Mesendoderm (in vitro differentiated cells): ENCODE data around the gene ZBTB7C.

Experiments used
- DNase-seq: peaks from one replicate; pipeline ENCODE4 v3.0.0; 2013
- H2AK5ac ChIP-seq: 2 replicates; pipeline ENCODE4 v1.6.1; 2013; ENCODE audit warnings: low read length, inconsistent platforms
- H2BK120ac ChIP-seq: 2 replicates; pipeline ENCODE4 v1.6.1; 2013; ENCODE audit warnings: low read depth, mild to moderate bottlenecking, low read length, moderate library complexity, mixed read lengths
- H2BK15ac ChIP-seq: replicated peaks from 2 replicates; pipeline ENCODE4 v1.6.1; 2013; ENCODE audit warnings: low read depth, mild to moderate bottlenecking, moderate library complexity
- H2BK5ac ChIP-seq: 2 replicates; pipeline ENCODE4 v1.6.1; 2013; ENCODE audit warnings: low read length, inconsistent platforms
- H3K18ac ChIP-seq: 2 replicates; pipeline ENCODE4 v1.6.1; 2013; ENCODE audit warnings: mild to moderate bottlenecking, low read length, mixed read lengths
- H3K23ac ChIP-seq: one replicate; pipeline ENCODE4 v1.6.1; 2013; ENCODE audit warnings: low read length
- H3K27ac ChIP-seq: 2 replicates; pipeline ENCODE4 v1.5.1; 2013; ENCODE audit warnings: low read depth, mild to moderate bottlenecking, inconsistent platforms, low read length, moderate library complexity
- H3K27me3 ChIP-seq: 2 replicates; pipeline ENCODE4 v1.6.1; 2013; ENCODE audit warnings: low read length, control low read depth, mild to moderate bottlenecking, inconsistent platforms; ENCODE audit not compliant: insufficient read depth, poor library complexity
- H3K36me3 ChIP-seq: 2 replicates; pipeline ENCODE4 v1.6.1; 2013; ENCODE audit warnings: low read length, inconsistent platforms; ENCODE audit not compliant: control insufficient read depth, insufficient read depth
- H3K4ac ChIP-seq: one replicate; pipeline ENCODE4 v1.6.1; 2013; ENCODE audit warnings: low read depth, mild to moderate bottlenecking, low read length, moderate library complexity
- H3K4me1 ChIP-seq: 2 replicates; pipeline ENCODE4 v1.6.1; 2013; ENCODE audit warnings: low read depth, low read length, inconsistent platforms; ENCODE audit not compliant: control insufficient read depth
- H3K4me2 ChIP-seq: 2 replicates; pipeline ENCODE4 v1.6.1; 2013; ENCODE audit warnings: low read length
- H3K4me3 ChIP-seq: 2 replicates; pipeline ENCODE4 v1.5.1; 2013; ENCODE audit warnings: mild to moderate bottlenecking, low read length
- H3K56ac ChIP-seq: one replicate; pipeline ENCODE4 v1.6.1; 2013; ENCODE audit warnings: low read length
- H3K79me1 ChIP-seq: 2 replicates; pipeline ENCODE4 v1.6.1; 2013; ENCODE audit warnings: low read length, inconsistent platforms
- H3K79me2 ChIP-seq: 2 replicates; pipeline ENCODE4 v1.6.1; 2013; ENCODE audit warnings: mild to moderate bottlenecking, low read length; ENCODE audit not compliant: control insufficient read depth, insufficient read depth
- H3K9ac ChIP-seq: 2 replicates; pipeline ENCODE4 v1.6.1; 2013; ENCODE audit warnings: low read length, inconsistent platforms
- H4K5ac ChIP-seq: one replicate; pipeline ENCODE4 v1.6.1; 2013; ENCODE audit warnings: low read length
- H4K8ac ChIP-seq: one replicate; pipeline ENCODE4 v1.6.1; 2013; ENCODE audit warnings: low read depth, mild to moderate bottlenecking, control low read depth, low read length, moderate library complexity
- WGBS: extraction: QIAGEN DNeasy Blood & Tissue Kit; methylation state at CpG from one replicate; pipeline ENCODE4 v1.1.7; 2013; ENCODE audit warnings: low lambda C conversion rate, missing lambda C conversion rate; ENCODE audit not compliant: insufficient coverage; ENCODE audit errors: extremely low coverage; 5-methylcytosine and 5-hydroxymethylcytosine counted together

The ZBTB7C gene

GRCh38 chr18:48228841-48229240, 180.3 kb downstream of the ZBTB7C start:
- no peaks in the 10 kb centered on the region for H3K27me3 ChIP-seq
- H3K4me1 ChIP-seq = no peaks in the 10 kb centered on the region
- H4K8ac ChIP-seq = no peak overlapping the region
- no peak for DNase-seq
- no peaks in the 10 kb centered on the region for H3K36me3 ChIP-seq
- no peak overlapping the region for H3K56ac ChIP-seq
- H3K18ac ChIP-seq = no peak overlapping the region
- H3K9ac ChIP-seq = no peak overlapping the region
- WGBS = no CpG with 5 or more reads among the region's 10 CpGs
- H3K27ac ChIP-seq = no peak overlapping the region
- no peak overlapping the region for H2BK120ac ChIP-seq
- no peak overlapping the region for H2BK15ac ChIP-seq
- no peak overlapping the region for H3K4me2 ChIP-seq
- H3K4ac ChIP-seq = no peak overlapping the region
- H3K79me1 ChIP-seq = no peaks in the 10 kb centered on the region
- no peak overlapping the region for H3K23ac ChIP-seq
- H2BK5ac ChIP-seq = no peak overlapping the region
- H2AK5ac ChIP-seq = no peak overlapping the region
- H3K4me3 ChIP-seq = no peak overlapping the region
- H3K79me2 ChIP-seq = no peaks in the 10 kb centered on the region
- H4K5ac ChIP-seq = no peak overlapping the region

GRCh38 chr18:48228301-48228715, 180.9 kb downstream of the ZBTB7C start:
- Histone ChIP-seq H3K23ac (no peak overlapping the region), H3K79me2 (no peaks in the 10 kb centered on the region), H3K9ac (no peak overlapping the region), H3K56ac (no peak overlapping the region), H3K4ac (no peak overlapping the region), H4K5ac (no peak overlapping the region), H2AK5ac (no peak overlapping the region), H2BK15ac (no peak overlapping the region), H3K79me1 (no peaks in the 10 kb centered on the region), H4K8ac (no peak overlapping the region), H3K4me2 (no peak overlapping the region), H2BK5ac (no peak overlapping the region), H3K4me3 (no peak overlapping the region), H3K18ac (no peak overlapping the region), H3K36me3 (no peaks in the 10 kb centered on the region), H3K4me1 (no peaks in the 10 kb centered on the region), H3K27ac (no peak overlapping the region), H2BK120ac (no peak overlapping the region), H3K27me3 (no peaks in the 10 kb centered on the region)
- no peak for DNase-seq
- WGBS = no CpG with 5 or more reads among the region's 2 CpGs

- H2AK5ac ChIP-seq = no peak overlapping the region
- no peak overlapping the region for H3K23ac ChIP-seq
- H3K4me1 ChIP-seq = no peaks in the 10 kb centered on the region
- H3K79me1 ChIP-seq = no peaks in the 10 kb centered on the region
- no peak overlapping the region for H3K4me3 ChIP-seq
- no peak overlapping the region for H2BK15ac ChIP-seq
- no peaks in the 10 kb centered on the region for H3K27me3 ChIP-seq
- H3K4ac ChIP-seq = no peak overlapping the region
- H3K79me2 ChIP-seq = no peaks in the 10 kb centered on the region
- no CpG with 5 or more reads among the region's 6 CpGs for WGBS
- H3K56ac ChIP-seq = no peak overlapping the region
- no peak overlapping the region for H3K4me2 ChIP-seq
- H3K18ac ChIP-seq = no peak overlapping the region
- H4K5ac ChIP-seq = no peak overlapping the region
- H2BK5ac ChIP-seq = no peak overlapping the region
- DNase-seq = no peak
- H3K36me3 ChIP-seq = no peaks in the 10 kb centered on the region
- no peak overlapping the region for H2BK120ac ChIP-seq
- H3K27ac ChIP-seq = no peak overlapping the region
- H4K8ac ChIP-seq = no peak overlapping the region
- H3K9ac ChIP-seq = no peak overlapping the region
Observed at GRCh38 chr18:48227206-48227605, 182.0 kb downstream of the ZBTB7C start.

DNA sequence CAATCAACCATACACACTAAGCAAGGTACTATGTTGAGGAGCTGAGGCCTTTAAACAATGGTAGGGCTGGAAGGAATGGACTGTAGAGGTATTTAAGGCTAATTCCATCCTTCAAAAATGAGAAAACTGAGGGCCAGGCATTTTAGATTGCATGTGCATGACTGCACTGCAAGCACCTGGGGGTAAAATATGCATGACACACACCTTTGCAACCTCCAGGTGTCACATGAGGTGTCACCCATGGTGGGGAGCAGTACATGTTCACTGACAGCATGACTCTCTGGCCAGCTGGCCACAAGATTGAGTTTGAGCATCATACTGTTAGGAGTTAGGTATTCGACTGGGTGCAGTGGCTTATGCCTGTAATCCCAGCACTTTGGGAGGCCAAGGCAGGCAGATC, 182.8 kb downstream of the ZBTB7C start:
- WGBS = no CpG with 5 or more reads among the region's 1 CpG

GRCh38 chr18:48222118-48222517, 187.1 kb downstream of the ZBTB7C start:
- no peak overlapping the region for H3K27ac ChIP-seq
- H3K79me2 ChIP-seq = no peaks in the 10 kb centered on the region
- H3K27me3 ChIP-seq = no peaks in the 10 kb centered on the region
- no peak overlapping the region for H3K4me3 ChIP-seq
- H3K18ac ChIP-seq = no peak overlapping the region
- H3K36me3 ChIP-seq = no peaks in the 10 kb centered on the region
- no peak overlapping the region for H2AK5ac ChIP-seq
- no peaks in the 10 kb centered on the region for H3K79me1 ChIP-seq
- no peaks in the 10 kb centered on the region for H3K4me1 ChIP-seq
- no peak overlapping the region for H4K5ac ChIP-seq
- no peak overlapping the region for H2BK120ac ChIP-seq
- H3K4ac ChIP-seq = no peak overlapping the region
- WGBS = no CpG with 5 or more reads among the region's 4 CpGs
- H3K23ac ChIP-seq = no peak overlapping the region
- H3K4me2 ChIP-seq = no peak overlapping the region
- no peak overlapping the region for H4K8ac ChIP-seq
- H3K9ac ChIP-seq = no peak overlapping the region
- no peak overlapping the region for H3K56ac ChIP-seq
- no peak overlapping the region for H2BK5ac ChIP-seq
- no peak for DNase-seq
- H2BK15ac ChIP-seq = no peak overlapping the region

More for the DNA sequence above, 182.8 kb downstream of the ZBTB7C start:
- H3K4me3 ChIP-seq = no peak overlapping the region
- H2BK5ac ChIP-seq = no peak overlapping the region
- DNase-seq = no peak
- no peak overlapping the region for H4K5ac ChIP-seq
- H3K27me3 ChIP-seq = no peaks in the 10 kb centered on the region
- no peak overlapping the region for H2BK120ac ChIP-seq
- no peak overlapping the region for H3K27ac ChIP-seq
- H3K79me1 ChIP-seq = no peaks in the 10 kb centered on the region
- H4K8ac ChIP-seq = no peak overlapping the region
- no peak overlapping the region for H3K4ac ChIP-seq
- no peaks in the 10 kb centered on the region for H3K79me2 ChIP-seq
- no peak overlapping the region for H3K4me2 ChIP-seq
- no peak overlapping the region for H3K56ac ChIP-seq
- H3K9ac ChIP-seq = no peak overlapping the region
- no peaks in the 10 kb centered on the region for H3K4me1 ChIP-seq
- H2BK15ac ChIP-seq = no peak overlapping the region
- no peak overlapping the region for H2AK5ac ChIP-seq
- H3K18ac ChIP-seq = no peak overlapping the region
- H3K23ac ChIP-seq = no peak overlapping the region
- H3K36me3 ChIP-seq = no peaks in the 10 kb centered on the region

DNA sequence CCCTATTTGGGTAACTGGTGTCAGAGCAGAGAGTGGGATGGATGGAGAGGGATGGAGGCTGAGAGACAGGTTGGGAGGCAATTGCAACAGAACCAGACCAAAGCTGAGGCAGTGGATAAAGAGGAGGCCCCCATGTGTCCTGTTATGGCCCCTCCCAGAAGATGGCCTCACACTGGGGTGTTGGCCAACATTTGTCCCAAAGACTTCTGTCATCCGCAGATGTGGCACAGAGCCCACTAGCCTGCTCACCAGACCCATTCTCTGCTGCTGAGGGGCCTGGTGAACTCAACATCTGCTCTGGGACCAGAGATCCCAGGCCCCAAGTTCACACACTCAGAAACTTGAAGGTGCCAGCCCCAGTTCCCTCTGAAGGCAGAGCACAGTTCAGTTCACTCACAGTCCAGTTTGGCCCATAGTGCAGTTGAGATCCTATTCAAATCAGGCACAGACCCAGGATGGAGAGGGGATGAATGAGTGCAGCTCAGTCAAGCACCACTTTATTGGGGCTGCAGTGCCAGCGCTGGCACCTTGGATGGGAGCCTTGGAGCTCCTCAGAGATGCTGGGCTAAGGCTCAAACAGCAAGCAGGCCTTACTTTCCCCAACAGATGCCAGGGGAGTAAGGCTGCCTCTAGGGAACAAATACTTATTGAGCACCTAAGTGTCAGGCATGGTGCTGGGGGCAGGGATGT, 189.2 kb downstream of the ZBTB7C start:
- no peak overlapping the region for H3K4me2 ChIP-seq
- no peaks in the 10 kb centered on the region for H3K79me1 ChIP-seq
- H3K9ac ChIP-seq = no peak overlapping the region
- H3K27me3 ChIP-seq = no peaks in the 10 kb centered on the region
- H3K36me3 ChIP-seq = no peaks in the 10 kb centered on the region
- H3K18ac ChIP-seq = no peak overlapping the region
- H3K4me3 ChIP-seq = no peak overlapping the region
- H3K27ac ChIP-seq = no peak overlapping the region
- H4K5ac ChIP-seq = no peak overlapping the region
- no CpG with 5 or more reads among the region's 2 CpGs for WGBS
- H2BK5ac ChIP-seq = no peak overlapping the region
- no peak for DNase-seq
- H3K56ac ChIP-seq = no peak overlapping the region
- no peak overlapping the region for H4K8ac ChIP-seq
- H3K23ac ChIP-seq = no peak overlapping the region
- H2BK120ac ChIP-seq = no peak overlapping the region
- no peak overlapping the region for H3K4ac ChIP-seq
- H3K4me1 ChIP-seq = no peaks in the 10 kb centered on the region
- no peak overlapping the region for H2BK15ac ChIP-seq
- H2AK5ac ChIP-seq = no peak overlapping the region
- no peaks in the 10 kb centered on the region for H3K79me2 ChIP-seq
